Lower leg skin (tissue), 4 donors: ENCODE data around the gene GSK3A. TPM values are rescaled to one million over a fixed set of nuclear protein-coding genes. Genes with fewer than 3 reads are reported as not detected.

ENCODE experiments used
- DNase-seq, 2 donors: peaks; one replicate each; pipeline ENCODE4 v3.0.0-alpha.2; 2019; ENCODE audit warnings: low spot score in 2 of 2
- H3K4me3 ChIP-seq: fragments of 200-600 bp; sonication (generic); 2 replicates; pipeline ENCODE4 v1.5.1; 2017; ENCODE audit warnings: mild to moderate bottlenecking, low read depth; ENCODE audit not compliant: poor library complexity, severe bottlenecking
- CTCF ChIP-seq, 3 donors: fragments of 450-650 bp; IDR thresholded peaks; one replicate each; pipeline ENCODE4 v1.5.1; 2016; ENCODE audit warnings: antibody characterized with exemption in 3 of 3, mild to moderate bottlenecking in 3 of 3, moderate library complexity in 2 of 3
- POLR2A ChIP-seq, 2 donors: fragments of 450-650 bp; IDR thresholded peaks; one replicate each; pipeline ENCODE4 v1.6.1; 2016 to 2017; ENCODE audit warnings: antibody characterized with exemption in 2 of 2, mild to moderate bottlenecking in 1 of 2, moderate library complexity in 1 of 2
- WGBS, 2 donors: methylation state at CpG; one replicate each; pipeline ENCODE4 v1.1.5; 2018; 5-methylcytosine and 5-hydroxymethylcytosine counted together
- intact Hi-C: fragments of 100-400 bp; cut with DNase I; formaldehyde crosslinking; loops from one replicate; pipeline ENCODE4 v1.15.0; 2023; ENCODE audit warnings: low total_unique reads
- total RNA-seq, 4 donors: library from RNA; depleted of rRNA; stranded (reverse); fragments of >200 nt; gene quantifications; one replicate each; pipeline ENCODE4 v1.1.0, GENCODE V29; 2016

GSK3A gene
- total RNA-seq, 4 donors from 2014 or later: 31.4 to 42.0 (median 34.1) TPM

- WGBS, 2 donors: 74% methylated on average over 34 to 35 of the region's 36 CpGs
- no peak for DNase-seq
Observed at GRCh38 chr19:42249149-42249750, 6.8 kb upstream of the GSK3A start.

GRCh38 chr19:42248270-42249148 lies 6.1 kb upstream of the GSK3A start:
- intact Hi-C loops: loop anchor here (10.0 kb wide), 1 partner anchor 46 kb away; no protein-coding TSS in a partner anchor
- DNase-seq: no peak
- TF ChIP-seq POLR2A (IDR thresholded peaks at IDR 0.05) (no peak), CTCF (IDR thresholded peaks at IDR 0.05) (no peak)
- 83 to 86% methylated on average over 31 to 41 of the region's 41 CpGs for WGBS, 2 donors
- no peak overlapping the region for H3K4me3 ChIP-seq

More at GRCh38 chr19:42249149-42249750, 6.8 kb upstream of the GSK3A start:
- TF ChIP-seq CTCF (IDR thresholded peaks at IDR 0.05) (no peak), POLR2A (IDR thresholded peaks at IDR 0.05) (no peak)
- no peak overlapping the region for H3K4me3 ChIP-seq
- intact Hi-C loops: loop anchor here (10.0 kb wide), 1 partner anchor 46 kb away; no protein-coding TSS in a partner anchor

GRCh38 chr19:42247640-42248199 lies 5.3 kb upstream of the GSK3A start:
- no peak for DNase-seq
- intact Hi-C loops: loop anchor here (10.0 kb wide), 1 partner anchor 47 kb away; no protein-coding TSS in a partner anchor
- WGBS, 2 donors: 82 to 85% methylated on average over 4 to 6 of the region's 6 CpGs

GRCh38 chr19:42246922-42247639 lies 4.7 kb upstream of the GSK3A start:
- WGBS, 2 donors: 60 to 63% methylated on average over 6 to 7 of the region's 7 CpGs
- no peak overlapping the region for H3K4me3 ChIP-seq
- TF ChIP-seq POLR2A (IDR thresholded peaks at IDR 0.05) (no peak), CTCF (IDR thresholded peaks at IDR 0.05) (no peak)
- DNase-seq: peak in 1 of 2 donors; percentile 19
- intact Hi-C loops: loop anchor here (10.0 kb wide), 1 partner anchor 48 kb away; no protein-coding TSS in a partner anchor

More at GRCh38 chr19:42247640-42248199, 5.3 kb upstream of the GSK3A start:
- no peak for TF ChIP-seq CTCF (IDR thresholded peaks at IDR 0.05)
- TF ChIP-seq POLR2A (IDR thresholded peaks at IDR 0.05): no peak
- no peak overlapping the region for H3K4me3 ChIP-seq
